ENCODE measurements around the gene PDZD2.

PDZD2 gene

GRCh38 chr5:32092938-32093812 is 454.2 kb downstream of the PDZD2 start:
- DNase-seq (ENCODE audit: low read depth) = peak; percentile 45
- TF ChIP-seq CTCF (IDR thresholded peaks at IDR 0.05; ENCODE audit: control insufficient read depth, insufficient read depth, low read depth, low read length, missing control alignments) = peak; percentile 73
- H3K4me3 ChIP-seq (ENCODE audit: control insufficient read depth, low read depth, low read length) = no peak overlapping the region

GRCh38 chr5:32094691-32095090 is 455.8 kb downstream of the PDZD2 start:
- DNase-seq (ENCODE audit: low read depth) = no peak
- H3K4me3 ChIP-seq (ENCODE audit: control insufficient read depth, low read depth, low read length) = no peak overlapping the region
- no peak for TF ChIP-seq CTCF (IDR thresholded peaks at IDR 0.05; ENCODE audit: control insufficient read depth, insufficient read depth, low read depth, low read length, missing control alignments)

- no peak for TF ChIP-seq CTCF (IDR thresholded peaks at IDR 0.05; ENCODE audit: control insufficient read depth, insufficient read depth, low read depth, low read length, missing control alignments)
- no peak for DNase-seq (ENCODE audit: low read depth)
- no peak overlapping the region for H3K4me3 ChIP-seq (ENCODE audit: control insufficient read depth, low read depth, low read length)
Observed at GRCh38 chr5:32095261-32095671, 456.3 kb downstream of the PDZD2 start.

- no peak overlapping the region for H3K4me3 ChIP-seq (ENCODE audit: control insufficient read depth, low read depth, low read length)
- DNase-seq (ENCODE audit: low read depth) = no peak
- TF ChIP-seq CTCF (IDR thresholded peaks at IDR 0.05; ENCODE audit: control insufficient read depth, insufficient read depth, low read depth, low read length, missing control alignments) = no peak
Observed at GRCh38 chr5:32096891-32097595, 458.1 kb downstream of the PDZD2 start.

- H3K4me3 ChIP-seq (ENCODE audit: control insufficient read depth, low read depth, low read length) = no peak overlapping the region
- DNase-seq (ENCODE audit: low read depth) = no peak
- no peak for TF ChIP-seq CTCF (IDR thresholded peaks at IDR 0.05; ENCODE audit: control insufficient read depth, insufficient read depth, low read depth, low read length, missing control alignments)
Observed at GRCh38 chr5:32098291-32098690, 459.4 kb downstream of the PDZD2 start.

- no peak for TF ChIP-seq CTCF (IDR thresholded peaks at IDR 0.05; ENCODE audit: control insufficient read depth, insufficient read depth, low read depth, low read length, missing control alignments)
- H3K4me3 ChIP-seq (ENCODE audit: control insufficient read depth, low read depth, low read length) = no peak overlapping the region
- no peak for DNase-seq (ENCODE audit: low read depth)
Observed at GRCh38 chr5:32098890-32099310, 460.0 kb downstream of the PDZD2 start.
